ENCODE measurements around the gene CADM2.

The CADM2 gene

DNA sequence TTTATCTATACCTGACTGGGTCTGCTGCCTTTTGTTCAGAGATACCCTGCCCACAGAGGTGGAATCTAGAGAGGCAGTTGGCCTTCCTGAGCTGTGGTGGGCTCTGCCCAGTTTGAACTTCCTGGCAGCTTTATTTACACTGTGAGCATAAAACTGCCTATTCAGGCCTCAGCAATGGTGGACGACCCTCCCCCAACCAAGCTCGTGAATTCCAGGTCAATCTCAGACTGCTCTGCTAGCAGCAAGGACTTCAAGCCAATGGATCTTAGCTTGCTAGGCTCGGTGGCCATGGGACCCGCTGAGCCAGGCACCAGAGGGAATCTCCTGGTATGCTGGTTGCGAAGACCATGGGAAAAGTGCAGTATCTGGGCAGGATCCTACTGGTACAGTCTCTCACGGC is 270.2 kb downstream of the CADM2 start:
- no peak overlapping the region for H3K9ac ChIP-seq (ENCODE audit: insufficient read length)
- H3K27ac ChIP-seq, result no peak overlapping the region
- DNase-seq (ENCODE audit: low read depth, low spot score), result no peak
- H3K9me3 ChIP-seq (ENCODE audit: low read depth, low read length), result no peaks in the 10 kb centered on the region
- no peak overlapping the region for H3K4me3 ChIP-seq
- TF ChIP-seq FOXP2 (optimal IDR thresholded peaks at IDR 0.05; ENCODE audit: control extremely low read depth, extremely low read length, insufficient read depth), result no peak
- H3K36me3 ChIP-seq (ENCODE audit: insufficient read depth, low read length), result no peaks in the 10 kb centered on the region

DNA sequence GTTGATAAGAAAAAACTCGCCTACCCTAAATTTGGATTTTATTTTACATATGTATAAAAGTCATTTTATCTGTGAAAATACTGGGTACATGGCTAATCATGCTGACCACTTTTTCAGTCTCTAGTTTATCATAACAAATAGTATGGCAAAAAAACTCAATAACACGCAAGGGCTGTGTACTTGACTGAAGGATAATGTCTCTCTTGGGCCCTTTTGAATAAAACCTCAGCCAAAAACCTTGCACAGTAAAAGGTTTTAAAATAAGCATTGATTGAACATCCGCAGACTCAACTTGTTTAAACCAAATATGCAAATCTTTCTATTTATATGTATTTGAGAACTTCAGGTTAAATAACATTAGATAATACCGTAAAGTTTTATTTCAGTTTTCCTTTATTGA is 285.3 kb downstream of the CADM2 start:
- no peaks in the 10 kb centered on the region for H3K9me3 ChIP-seq (ENCODE audit: low read depth, low read length)
- H3K9ac ChIP-seq (ENCODE audit: insufficient read length), result no peak overlapping the region
- TF ChIP-seq EZH2 (IDR thresholded peaks at IDR 0.05) (no peak), POLR2AphosphoS5 (IDR thresholded peaks at IDR 0.05; ENCODE audit: borderline replicate concordance, low read depth, low read length) (no peak), FOXP2 (optimal IDR thresholded peaks at IDR 0.05; ENCODE audit: control extremely low read depth, extremely low read length, insufficient read depth) (no peak)
- DNase-seq (ENCODE audit: low read depth, low spot score), result no peak
- H3K4me3 ChIP-seq, result no peak overlapping the region
- H3K36me3 ChIP-seq (ENCODE audit: insufficient read depth, low read length), result no peaks in the 10 kb centered on the region
- no peak overlapping the region for H3K27ac ChIP-seq

DNA sequence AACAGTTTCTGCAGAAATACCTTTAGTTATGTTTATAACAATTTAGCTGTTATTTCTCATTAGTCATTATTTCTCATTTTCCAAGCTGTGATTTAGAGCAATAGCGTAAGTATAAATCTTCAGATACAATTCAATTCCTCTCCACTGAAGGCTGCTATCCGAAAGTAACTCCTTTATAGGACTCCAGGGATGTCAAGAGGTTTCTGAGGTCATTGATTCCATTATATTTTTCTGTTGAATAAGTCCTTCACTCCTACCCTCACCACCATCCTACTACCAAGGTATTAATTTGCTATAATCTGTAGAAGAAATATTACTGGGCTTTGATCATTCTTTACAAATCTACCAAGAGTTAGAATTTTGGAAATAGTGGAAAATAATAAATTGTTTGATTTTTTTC is 285.7 kb downstream of the CADM2 start:
- Histone ChIP-seq H3K36me3 (ENCODE audit: insufficient read depth, low read length) (no peaks in the 10 kb centered on the region), H3K9ac (ENCODE audit: insufficient read length) (no peak overlapping the region), H3K4me3 (no peak overlapping the region), H3K27ac (no peak overlapping the region), H3K9me3 (ENCODE audit: low read depth, low read length) (no peaks in the 10 kb centered on the region)
- no peak for DNase-seq (ENCODE audit: low read depth, low spot score)
- TF ChIP-seq FOXP2 (optimal IDR thresholded peaks at IDR 0.05; ENCODE audit: control extremely low read depth, extremely low read length, insufficient read depth) (no peak), POLR2AphosphoS5 (IDR thresholded peaks at IDR 0.05; ENCODE audit: borderline replicate concordance, low read depth, low read length) (no peak), EZH2 (IDR thresholded peaks at IDR 0.05) (no peak)

DNA sequence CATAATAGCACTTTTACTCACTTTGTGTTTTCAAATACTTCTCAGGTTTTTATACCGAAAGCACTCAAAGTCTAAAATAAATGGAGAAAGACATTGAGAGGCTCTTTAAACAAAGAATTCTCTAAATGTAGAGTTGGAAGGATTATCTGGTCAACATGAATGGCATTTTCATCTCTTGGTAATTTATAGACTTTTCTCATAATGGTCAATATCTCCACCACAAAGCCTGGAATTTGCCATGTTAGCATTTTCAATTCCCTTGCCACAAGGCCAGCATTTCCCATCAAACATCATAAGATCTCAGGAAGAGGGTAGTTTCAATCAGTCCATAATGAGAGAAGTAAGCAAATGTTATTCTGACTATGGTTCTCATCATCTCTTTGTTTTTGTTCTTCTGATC is 293.0 kb downstream of the CADM2 start:
- TF ChIP-seq EZH2 (IDR thresholded peaks at IDR 0.05) (no peak), FOXP2 (optimal IDR thresholded peaks at IDR 0.05; ENCODE audit: control extremely low read depth, extremely low read length, insufficient read depth) (no peak), POLR2AphosphoS5 (IDR thresholded peaks at IDR 0.05; ENCODE audit: borderline replicate concordance, low read depth, low read length) (no peak)
- Histone ChIP-seq H3K27ac (no peak overlapping the region), H3K4me3 (no peak overlapping the region), H3K9ac (ENCODE audit: insufficient read length) (no peak overlapping the region), H3K9me3 (ENCODE audit: low read depth, low read length) (no peaks in the 10 kb centered on the region), H3K36me3 (ENCODE audit: insufficient read depth, low read length) (no peaks in the 10 kb centered on the region)
- DNase-seq (ENCODE audit: low read depth, low spot score), result no peak

DNA sequence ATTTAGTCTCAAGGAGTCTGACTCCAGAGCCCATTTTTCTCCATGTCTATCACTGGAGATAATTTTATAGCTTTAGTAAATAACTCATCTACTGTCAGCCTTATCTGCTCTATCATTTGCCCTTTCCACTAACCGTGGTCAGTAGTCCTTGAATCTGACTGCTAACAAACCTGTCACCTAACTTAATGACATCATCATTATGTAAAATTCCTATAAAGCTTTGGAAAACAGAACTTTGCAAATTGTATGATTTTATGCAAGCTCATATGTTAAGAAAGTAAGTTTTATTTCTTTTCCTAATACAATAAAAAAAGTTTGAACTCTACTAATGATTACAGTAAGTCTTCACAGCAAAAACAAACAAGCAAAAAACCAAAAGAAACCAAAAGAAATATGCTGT is 293.9 kb downstream of the CADM2 start:
- no peak overlapping the region for H3K4me3 ChIP-seq
- no peak for DNase-seq (ENCODE audit: low read depth, low spot score)
- no peak overlapping the region for H3K9ac ChIP-seq (ENCODE audit: insufficient read length)
- no peaks in the 10 kb centered on the region for H3K9me3 ChIP-seq (ENCODE audit: low read depth, low read length)
- no peak for TF ChIP-seq POLR2AphosphoS5 (IDR thresholded peaks at IDR 0.05; ENCODE audit: borderline replicate concordance, low read depth, low read length)
- no peak for TF ChIP-seq EZH2 (IDR thresholded peaks at IDR 0.05)
- no peak for TF ChIP-seq FOXP2 (optimal IDR thresholded peaks at IDR 0.05; ENCODE audit: control extremely low read depth, extremely low read length, insufficient read depth)
- H3K36me3 ChIP-seq (ENCODE audit: insufficient read depth, low read length), result no peaks in the 10 kb centered on the region
- H3K27ac ChIP-seq, result no peak overlapping the region

DNA sequence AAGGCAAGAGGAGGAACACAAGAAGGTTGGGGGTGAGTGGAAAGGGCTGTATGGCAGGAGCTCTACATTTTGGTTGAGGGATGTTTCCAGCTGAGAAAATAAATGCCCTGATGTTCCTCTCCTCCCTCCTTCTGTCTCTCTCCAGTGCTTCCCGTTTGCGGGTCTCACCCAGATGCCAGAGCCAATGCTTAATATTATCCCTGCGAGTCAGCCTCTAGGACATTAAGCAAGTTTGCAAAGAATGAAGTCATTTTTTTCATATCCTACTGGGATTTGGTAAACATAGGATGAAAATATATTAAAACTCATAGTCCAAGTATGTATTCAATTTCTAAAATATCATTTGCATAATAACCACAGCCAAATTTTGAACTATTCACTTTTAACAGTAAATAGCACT is 295.9 kb downstream of the CADM2 start:
- no peak for DNase-seq (ENCODE audit: low read depth, low spot score)
- Histone ChIP-seq H3K36me3 (ENCODE audit: insufficient read depth, low read length) (no peaks in the 10 kb centered on the region), H3K9me3 (ENCODE audit: low read depth, low read length) (no peaks in the 10 kb centered on the region), H3K9ac (ENCODE audit: insufficient read length) (no peak overlapping the region), H3K4me3 (no peak overlapping the region), H3K27ac (no peak overlapping the region)
- TF ChIP-seq POLR2AphosphoS5 (IDR thresholded peaks at IDR 0.05; ENCODE audit: borderline replicate concordance, low read depth, low read length) (no peak), FOXP2 (optimal IDR thresholded peaks at IDR 0.05; ENCODE audit: control extremely low read depth, extremely low read length, insufficient read depth) (no peak), EZH2 (IDR thresholded peaks at IDR 0.05) (no peak)

DNA sequence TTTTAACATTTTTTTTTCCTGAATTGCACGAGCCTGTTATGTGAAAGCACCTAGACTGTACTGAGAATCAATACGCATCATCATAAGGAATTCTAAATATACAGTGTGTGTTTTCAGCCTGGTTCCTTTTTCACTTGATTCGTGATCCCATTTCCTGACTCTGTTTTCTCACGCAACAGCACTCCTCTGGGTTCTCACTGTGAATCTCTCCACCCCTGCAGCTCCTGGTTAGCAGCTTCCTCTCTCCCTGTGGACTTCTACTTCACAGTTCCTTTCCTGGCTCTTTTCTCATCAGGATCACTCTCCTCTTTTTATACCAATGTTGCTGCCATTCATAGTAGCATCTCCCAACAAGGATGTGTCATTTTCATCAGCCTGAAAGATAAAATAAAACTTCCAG is 297.2 kb downstream of the CADM2 start:
- TF ChIP-seq EZH2 (IDR thresholded peaks at IDR 0.05) (no peak), FOXP2 (optimal IDR thresholded peaks at IDR 0.05; ENCODE audit: control extremely low read depth, extremely low read length, insufficient read depth) (no peak), POLR2AphosphoS5 (IDR thresholded peaks at IDR 0.05; ENCODE audit: borderline replicate concordance, low read depth, low read length) (no peak)
- Histone ChIP-seq H3K9me3 (ENCODE audit: low read depth, low read length) (no peaks in the 10 kb centered on the region), H3K36me3 (ENCODE audit: insufficient read depth, low read length) (no peaks in the 10 kb centered on the region), H3K4me3 (no peak overlapping the region), H3K9ac (ENCODE audit: insufficient read length) (no peak overlapping the region), H3K27ac (no peak overlapping the region)
- no peak for DNase-seq (ENCODE audit: low read depth, low spot score)

DNA sequence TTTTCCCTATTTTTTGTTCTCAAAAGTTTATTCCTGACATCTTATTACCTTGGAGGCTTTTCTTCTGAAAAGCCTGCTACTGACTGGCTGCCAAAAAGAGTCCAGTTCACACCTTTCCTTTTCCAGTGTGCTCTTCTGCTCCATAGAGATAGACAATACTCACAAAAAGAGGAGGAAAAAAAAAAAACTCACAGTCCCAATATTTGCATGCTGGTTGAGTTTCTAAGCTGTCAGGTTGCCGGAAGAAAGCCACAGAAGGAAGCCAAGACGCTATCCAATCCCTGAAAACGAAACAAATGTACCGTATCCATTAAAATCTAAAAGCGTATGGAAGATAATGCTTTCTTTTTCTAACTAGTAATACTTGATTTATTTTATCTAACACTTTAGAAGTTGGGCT is 299.5 kb downstream of the CADM2 start:
- H3K4me3 ChIP-seq, result no peak overlapping the region
- H3K27ac ChIP-seq, result no peak overlapping the region
- TF ChIP-seq FOXP2 (optimal IDR thresholded peaks at IDR 0.05; ENCODE audit: control extremely low read depth, extremely low read length, insufficient read depth), result no peak
- no peak for TF ChIP-seq POLR2AphosphoS5 (IDR thresholded peaks at IDR 0.05; ENCODE audit: borderline replicate concordance, low read depth, low read length)
- TF ChIP-seq EZH2 (IDR thresholded peaks at IDR 0.05), result no peak
- no peaks in the 10 kb centered on the region for H3K9me3 ChIP-seq (ENCODE audit: low read depth, low read length)
- DNase-seq (ENCODE audit: low read depth, low spot score), result no peak
- H3K36me3 ChIP-seq (ENCODE audit: insufficient read depth, low read length), result no peaks in the 10 kb centered on the region
- H3K9ac ChIP-seq (ENCODE audit: insufficient read length), result no peak overlapping the region

DNA sequence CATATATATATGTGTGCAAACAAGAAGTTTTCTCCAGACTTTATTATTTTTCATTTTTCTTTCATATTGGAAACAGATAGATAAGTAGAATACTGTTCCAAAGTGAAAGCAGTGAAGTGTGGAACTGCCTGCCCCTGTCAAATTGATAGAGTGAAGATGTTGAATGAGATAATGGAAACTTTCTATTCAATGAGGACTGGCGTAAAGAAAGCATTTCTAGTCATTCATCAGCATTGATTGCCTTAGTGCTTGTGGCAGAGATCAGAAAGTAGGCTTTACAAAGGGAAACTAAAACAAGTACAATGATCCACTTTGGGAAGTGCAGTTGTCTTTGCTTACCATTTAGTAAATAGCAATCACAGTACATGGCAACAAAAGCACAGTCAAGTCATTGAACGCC is 300.0 kb downstream of the CADM2 start:
- H3K9me3 ChIP-seq (ENCODE audit: low read depth, low read length), result no peaks in the 10 kb centered on the region
- no peak overlapping the region for H3K27ac ChIP-seq
- no peak for TF ChIP-seq FOXP2 (optimal IDR thresholded peaks at IDR 0.05; ENCODE audit: control extremely low read depth, extremely low read length, insufficient read depth)
- TF ChIP-seq EZH2 (IDR thresholded peaks at IDR 0.05), result no peak
- TF ChIP-seq POLR2AphosphoS5 (IDR thresholded peaks at IDR 0.05; ENCODE audit: borderline replicate concordance, low read depth, low read length), result no peak
- H3K4me3 ChIP-seq, result no peak overlapping the region
- H3K9ac ChIP-seq (ENCODE audit: insufficient read length), result no peak overlapping the region
- no peaks in the 10 kb centered on the region for H3K36me3 ChIP-seq (ENCODE audit: insufficient read depth, low read length)
- DNase-seq (ENCODE audit: low read depth, low spot score), result no peak

All from SK-N-MC (cell line).